Thymus (tissue), 14 donors: ENCODE results near the gene ZNF615. TPM values are rescaled to one million over a fixed set of nuclear protein-coding genes. Genes with fewer than 3 reads are reported as not detected.
"Not testable (repeated sequence)": the region's sequence is repeated elsewhere in the genome, so short reads cannot be mapped to it uniquely, and the experiment has no call there.

Experiments used
- DNase-seq, 9 donors: peaks; one replicate each; pipeline ENCODE4 v3.0.0-alpha.2; 2013; ENCODE audit warnings: low spot score in 9 of 9, low read depth in 6 of 9, missing footprints in 1 of 9
- H3K27ac ChIP-seq, 2 donors: one replicate each; pipeline ENCODE4 v1.5.1; 2013; ENCODE audit warnings: control low read depth in 1 of 2, low read depth in 1 of 2, low read length in 1 of 2, mild to moderate bottlenecking in 1 of 2, moderate library complexity in 1 of 2
- H3K27me3 ChIP-seq, 2 donors: one replicate each; pipeline ENCODE4 v1.5.1; 2013; ENCODE audit warnings: low read length in 1 of 2; ENCODE audit not compliant: control insufficient read depth in 2 of 2, insufficient read depth in 1 of 2
- H3K36me3 ChIP-seq, 2 donors: one replicate each; pipeline ENCODE4 v1.5.1; 2013; ENCODE audit warnings: low read length in 1 of 2, mild to moderate bottlenecking in 1 of 2, moderate library complexity in 1 of 2; ENCODE audit not compliant: control insufficient read depth in 2 of 2, insufficient read depth in 2 of 2
- H3K4me1 ChIP-seq, 2 donors: one replicate each; pipeline ENCODE4 v1.5.1; 2013; ENCODE audit warnings: low read length in 2 of 2; ENCODE audit not compliant: control insufficient read depth in 2 of 2, insufficient read depth in 2 of 2
- H3K4me3 ChIP-seq, 2 donors: one replicate each; pipeline ENCODE4 v1.5.1; 2013; ENCODE audit warnings: low read length in 2 of 2, control low read depth in 1 of 2, mild to moderate bottlenecking in 1 of 2
- H3K9me3 ChIP-seq, 2 donors: one replicate each; pipeline ENCODE4 v1.5.1; 2013; ENCODE audit warnings: low read length in 1 of 2, mild to moderate bottlenecking in 1 of 2; ENCODE audit not compliant: control insufficient read depth in 2 of 2, insufficient read depth in 1 of 2
- WGBS: extraction: QIAGEN DNeasy Blood & Tissue Kit; methylation state at CpG from one replicate; pipeline ENCODE4 v1.1.7; 2013; 5-methylcytosine and 5-hydroxymethylcytosine counted together
- long read RNA-seq, 10 donors: transcript quantifications; one replicate each; lab custom pipeline, GENCODE V29; 2026
- polyA plus RNA-seq: library from polyadenylated mRNA; stranded (reverse); fragments of 200-250 nt; gene quantifications from one replicate; pipeline ENCODE4 v1.2.3, GENCODE V29; 2013
- total RNA-seq: library from RNA; stranded (reverse); fragments of 120-200 nt; gene quantifications from one replicate; pipeline ENCODE4 v1.2.4, GENCODE V29; 2013
- donor health status: healthy.

The ZNF615 gene
- total RNA-seq (6.9 TPM), polyA plus RNA-seq (5.3 TPM)
- long read RNA-seq, donor 1: 0 reads
- long read RNA-seq, donor 2, partial matches to known transcripts: 0 of 2 reads
- long read RNA-seq, donor 2, other reads (novel, unspliced or antisense): 0 of 2 reads
- long read RNA-seq, donor 3, partial matches to known transcripts: 0 of 1 reads
- long read RNA-seq, donor 3, other reads (novel, unspliced or antisense): 0 of 1 reads
- long read RNA-seq, donor 4, full-length matches to known transcripts: 2 of 2 reads
- long read RNA-seq, donor 4, partial matches to known transcripts: 0 of 2 reads
- long read RNA-seq, donor 4, other reads (novel, unspliced or antisense): 0 of 2 reads
- long read RNA-seq, donor 5: 0 reads
- long read RNA-seq, donor 6, full-length matches to known transcripts: 3 of 3 reads
- long read RNA-seq, donor 6, partial matches to known transcripts: 0 of 3 reads
- long read RNA-seq, donor 6, other reads (novel, unspliced or antisense): 0 of 3 reads
- long read RNA-seq, donor 7: 0 reads
- long read RNA-seq, donor 8: 0 reads
- long read RNA-seq, donor 9: 0 reads
- long read RNA-seq, donor 10: 0 reads

- WGBS: 1% methylated on average over 44 of the region's 44 CpGs
- H3K36me3 ChIP-seq: peaks cover 0 to 7% of the 10 kb centered on the region in 2 donors
- H3K27ac ChIP-seq: peak within 1 kb of the TSS; percentile 78 to 84
- H3K9me3 ChIP-seq: peaks cover 3 to 46% of the 10 kb centered on the region in 2 donors
- peaks cover 4 to 5% of the 10 kb centered on the region in 2 donors for H3K4me1 ChIP-seq
- peak within 1 kb of the TSS; percentile 79 to 85 for H3K4me3 ChIP-seq
- H3K27me3 ChIP-seq: no peaks in the 10 kb centered on the region
- peak; percentile 59 to 91 (median 73) for DNase-seq
These were observed at the start of gene ZNF615 for GRCh38 chr19:52007806-52008557. TSS of gene ZNF615 (minus strand) at chr19:52008211. CDS start at chr19:52003711, 4,500 bp downstream.

GRCh38 chr19:52056480-52056879, 48.5 kb upstream of the ZNF615 start:
- not testable (repeated sequence) for H3K36me3 ChIP-seq, DNase-seq, H3K27me3 ChIP-seq, H3K4me1 ChIP-seq, H3K4me3 ChIP-seq, H3K27ac ChIP-seq
- 98% methylated on average over 3 of the region's 3 CpGs for WGBS
- peaks cover 0 to 22% of the 10 kb centered on the region in 2 donors for H3K9me3 ChIP-seq

- peaks cover 0 to 10% of the 10 kb centered on the region in 2 donors for H3K9me3 ChIP-seq
- DNase-seq, H3K27ac ChIP-seq, H3K27me3 ChIP-seq, H3K4me3 ChIP-seq, H3K4me1 ChIP-seq, H3K36me3 ChIP-seq: not testable (repeated sequence)
- 48% methylated on average over 1 of the region's 1 CpG for WGBS
These were observed 43.7 kb upstream of the ZNF615 start for GRCh38 chr19:52051736-52052135.

- Histone ChIP-seq H3K27me3 (no peaks in the 10 kb centered on the region), H3K9me3 (peaks cover 0 to 20% of the 10 kb centered on the region in 2 donors)
- peak; percentile 71 to 94 (median 82) for DNase-seq
These were observed 40.8 kb upstream of the ZNF615 start, which contains the start of gene ZNF432 for GRCh38 chr19:52048555-52049501. TSS of gene ZNF432 (minus strand) at chr19:52048838. CDS start at chr19:52046868, 1,970 bp downstream.

GRCh38 chr19:52039169-52039568, 31.2 kb upstream of the ZNF615 start:
- H3K9me3 ChIP-seq: peaks cover 2 to 15% of the 10 kb centered on the region in 2 donors
- DNase-seq: no peak

More at GRCh38 chr19:52048555-52049501, 40.8 kb upstream of the ZNF615 start, which contains the start of gene ZNF432:
- WGBS: under 1% methylated on average over 60 of the region's 60 CpGs
- peak within 1 kb of the TSS; percentile 62 to 77 for H3K4me3 ChIP-seq
- peaks cover 4 to 8% of the 10 kb centered on the region in 2 donors for H3K36me3 ChIP-seq
- peak within 1 kb of the TSS; percentile 84 to 97 for H3K27ac ChIP-seq
- peaks cover 4 to 5% of the 10 kb centered on the region in 2 donors for H3K4me1 ChIP-seq

GRCh38 chr19:52034051-52034728, 26.2 kb upstream of the ZNF615 start:
- Histone ChIP-seq H3K36me3 (peaks cover 28 to 37% of the 10 kb centered on the region in 2 donors), H3K9me3 (peaks cover 13 to 14% of the 10 kb centered on the region in 2 donors), H3K4me1 (no peaks in the 10 kb centered on the region), H3K4me3 (no peak overlapping the region), H3K27ac (no peak overlapping the region), H3K27me3 (no peaks in the 10 kb centered on the region)
- WGBS: 98% methylated on average over 12 of the region's 12 CpGs
- DNase-seq: no peak

More at GRCh38 chr19:52039169-52039568, 31.2 kb upstream of the ZNF615 start:
- Histone ChIP-seq H3K4me3 (no peak overlapping the region), H3K27me3 (no peaks in the 10 kb centered on the region), H3K4me1 (no peaks in the 10 kb centered on the region), H3K27ac (no peak overlapping the region), H3K36me3 (peaks cover 47 to 48% of the 10 kb centered on the region in 2 donors)
- WGBS: 99% methylated on average over 4 of the region's 4 CpGs

- peaks cover 13 to 22% of the 10 kb centered on the region in 2 donors for H3K36me3 ChIP-seq
- no peaks in the 10 kb centered on the region for H3K27me3 ChIP-seq
- H3K4me1 ChIP-seq: peaks cover 0 to 5% of the 10 kb centered on the region in 2 donors
- H3K9me3 ChIP-seq: peaks cover 10 to 18% of the 10 kb centered on the region in 2 donors
- peak overlapping the region; percentile 91 to 95 for H3K27ac ChIP-seq
- H3K4me3 ChIP-seq: peak overlapping the region; percentile 95
- no peak for DNase-seq
- 21% methylated on average over 5 of the region's 5 CpGs for WGBS
These were observed 20.7 kb upstream of the ZNF615 start for GRCh38 chr19:52028780-52029123.
